A549 treated with Mapracorat at 1 μM for 4 hours (cell line): Measurements from ENCODE around the gene NEU3. TPM values are rescaled to one million over a fixed set of nuclear protein-coding genes. Genes with fewer than 3 reads are reported as not detected.

Experiments
- total RNA-seq: library from RNA; stranded (reverse); fragments of 200-300 nt; extraction: Qiagen RNA extraction; gene quantifications from 5 replicates; pipeline ENCODE4 v1.2.3, GENCODE V29; 2022

NEU3 gene, protein sequence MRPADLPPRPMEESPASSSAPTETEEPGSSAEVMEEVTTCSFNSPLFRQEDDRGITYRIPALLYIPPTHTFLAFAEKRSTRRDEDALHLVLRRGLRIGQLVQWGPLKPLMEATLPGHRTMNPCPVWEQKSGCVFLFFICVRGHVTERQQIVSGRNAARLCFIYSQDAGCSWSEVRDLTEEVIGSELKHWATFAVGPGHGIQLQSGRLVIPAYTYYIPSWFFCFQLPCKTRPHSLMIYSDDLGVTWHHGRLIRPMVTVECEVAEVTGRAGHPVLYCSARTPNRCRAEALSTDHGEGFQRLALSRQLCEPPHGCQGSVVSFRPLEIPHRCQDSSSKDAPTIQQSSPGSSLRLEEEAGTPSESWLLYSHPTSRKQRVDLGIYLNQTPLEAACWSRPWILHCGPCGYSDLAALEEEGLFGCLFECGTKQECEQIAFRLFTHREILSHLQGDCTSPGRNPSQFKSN
- total RNA-seq: 2.1 to 4.5 TPM (median 3.9 TPM) in 5 replicates

DNA sequence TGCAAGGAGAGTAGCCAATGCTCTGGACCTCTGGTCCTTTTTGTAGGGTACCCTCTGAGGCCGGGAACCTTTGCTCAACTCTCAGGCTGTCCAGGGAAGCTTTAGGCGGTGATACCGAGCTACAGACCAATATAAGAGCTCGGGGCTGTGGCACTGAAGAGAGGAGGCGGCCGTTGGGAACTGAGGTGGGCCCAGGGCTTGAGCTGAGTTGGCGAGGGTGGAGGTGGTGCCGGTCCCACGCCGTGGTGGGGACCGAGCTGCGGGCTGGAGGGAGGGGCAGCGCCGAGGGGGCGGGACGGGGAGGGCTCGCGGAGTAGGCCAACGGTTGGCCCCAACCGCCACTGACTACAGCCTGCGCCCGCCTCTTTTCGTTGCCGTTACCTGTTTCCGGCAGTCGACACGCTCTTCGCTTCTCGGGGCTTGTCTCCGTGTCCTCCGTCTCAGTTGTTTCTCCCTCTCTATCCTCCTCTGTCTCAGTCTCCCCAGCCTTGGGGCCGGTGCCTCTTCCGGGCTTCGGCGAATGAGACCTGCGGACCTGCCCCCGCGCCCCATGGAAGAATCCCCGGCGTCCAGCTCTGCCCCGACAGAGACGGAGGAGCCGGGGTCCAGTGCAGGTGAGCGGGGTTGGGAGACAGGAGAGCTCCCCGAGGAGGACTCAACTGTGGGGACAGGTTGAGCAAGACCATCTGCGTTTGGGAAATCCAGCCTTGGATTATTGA lies at the start of gene NEU3:
Gene NEU3, plus strand, starts transcription at position 393 of the 719 bp plus-strand sequence. Its CDS starts 128 bp downstream, at position 521.

DNA sequence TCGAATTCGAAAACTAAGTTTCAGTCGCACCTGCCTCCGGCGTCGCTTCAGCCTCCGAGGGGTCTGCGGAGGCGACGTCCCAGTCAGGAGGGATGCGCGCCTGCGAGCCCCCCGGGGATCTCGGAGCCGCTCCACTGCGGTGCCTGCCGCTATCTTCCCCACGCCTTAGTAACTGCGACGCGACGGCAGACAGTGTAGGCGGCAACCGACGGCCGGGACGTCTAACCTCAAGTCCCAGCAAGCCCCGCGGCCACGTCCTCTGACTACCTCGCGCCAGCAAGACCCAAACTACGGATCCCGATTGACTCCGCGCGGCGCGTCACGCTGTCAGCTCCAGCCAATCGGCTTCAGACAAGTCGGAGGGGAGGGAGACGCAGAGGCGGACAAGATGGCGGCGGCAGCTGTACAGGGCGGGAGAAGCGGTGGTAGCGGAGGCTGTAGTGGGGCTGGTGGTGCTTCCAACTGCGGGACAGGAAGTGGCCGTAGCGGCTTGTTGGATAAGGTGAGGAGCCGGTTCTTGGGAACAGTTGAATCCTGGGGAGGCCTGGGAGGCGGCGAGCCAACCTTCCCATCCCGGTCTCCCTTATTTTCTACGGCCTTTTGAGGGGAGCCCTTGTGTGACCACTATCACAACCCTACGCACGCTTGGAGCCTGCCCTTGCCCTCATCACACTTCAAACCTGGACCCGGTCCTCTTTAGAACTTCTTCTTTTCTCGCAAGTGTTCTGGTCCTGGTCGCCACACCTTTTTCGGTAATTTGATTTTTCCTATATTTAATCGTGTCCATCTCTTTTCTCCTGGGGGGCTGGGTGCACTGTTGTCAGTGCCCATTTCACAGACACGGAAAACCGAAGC lies 39.6 kb upstream of the NEU3 start, which contains the start of the genes SPCS2 and XRRA1:
Gene SPCS2, plus strand, starts transcription at position 369 of the 855 bp plus-strand sequence. Its CDS starts 20 bp downstream, at position 389.
Gene XRRA1, minus strand, starts transcription at position 194 of the 855 bp plus-strand sequence. CDS start 8,213 bp downstream, outside the sequence.

Other genes starting within 250 kb of the NEU3 start
- gene RNF169, start 240.1 kb upstream of the NEU3 start, total RNA-seq: 3.7 to 5.3 TPM (median 4.5 TPM) in 5 replicates
- 3.8 to 6.1 TPM (median 5.3 TPM) in 5 replicates for gene XRRA1, start 39.8 kb upstream of the NEU3 start, total RNA-seq
- 231 to 273 TPM (median 244 TPM) in 5 replicates for gene SPCS2, start 39.7 kb upstream of the NEU3 start, total RNA-seq
- gene OR2AT4, start 107.9 kb downstream of the NEU3 start, total RNA-seq: not detected in 5 replicates
- gene SLCO2B1, start 162.2 kb downstream of the NEU3 start, total RNA-seq: 2.9 to 3.9 TPM (median 3.5 TPM) in 5 replicates